ENCODE data around the gene TMEM120B.
"Not testable (repeated sequence)": the region's sequence is repeated elsewhere in the genome, so short reads cannot be mapped to it uniquely, and the experiment has no call there.

TMEM120B gene

DNA sequence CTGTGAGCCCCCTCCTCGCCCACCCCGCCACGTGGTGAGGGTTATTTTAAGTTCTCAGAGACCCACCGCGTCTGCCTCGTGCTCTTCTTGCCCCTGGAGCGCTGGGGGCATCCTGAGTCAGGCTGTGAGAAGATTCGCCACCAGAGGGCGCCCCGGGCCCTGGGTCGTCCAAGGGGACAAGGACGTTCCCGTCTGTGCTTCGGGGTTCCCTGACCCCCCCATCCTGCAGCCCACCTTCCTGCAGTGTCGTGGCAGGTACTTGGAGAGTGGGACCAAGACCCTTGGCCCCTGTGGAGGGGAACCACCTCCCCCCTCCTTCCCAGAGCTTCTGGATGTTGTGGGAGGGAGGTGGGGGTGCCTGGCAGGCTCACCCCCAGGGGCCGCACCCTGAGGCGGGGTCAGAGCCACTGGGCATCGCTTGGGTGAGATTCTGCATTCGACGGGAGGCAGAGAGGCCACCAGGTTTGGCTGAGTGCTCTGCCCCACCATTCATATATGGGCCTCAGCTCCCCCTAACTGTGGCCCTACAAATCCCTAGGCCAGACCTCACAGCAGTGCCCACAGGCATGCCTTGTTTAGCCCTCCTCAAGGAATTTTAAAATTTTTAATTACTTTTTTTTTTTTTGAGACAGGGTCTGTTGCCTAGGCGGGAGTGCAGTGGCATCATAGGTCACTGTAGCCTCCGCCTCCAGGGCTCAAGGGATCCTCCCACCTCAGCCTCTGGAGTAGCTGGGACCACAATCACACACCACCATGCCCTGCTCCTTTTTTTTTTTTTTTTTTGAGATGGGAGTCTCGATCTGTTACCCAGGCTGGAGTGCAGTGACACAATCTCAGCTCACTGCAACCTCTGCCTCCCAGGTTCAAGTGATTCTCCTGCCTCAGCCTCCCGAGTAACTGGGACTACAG is 63.9 kb downstream of the TMEM120B start:
- DNase-seq: peak; percentile 80

DNA sequence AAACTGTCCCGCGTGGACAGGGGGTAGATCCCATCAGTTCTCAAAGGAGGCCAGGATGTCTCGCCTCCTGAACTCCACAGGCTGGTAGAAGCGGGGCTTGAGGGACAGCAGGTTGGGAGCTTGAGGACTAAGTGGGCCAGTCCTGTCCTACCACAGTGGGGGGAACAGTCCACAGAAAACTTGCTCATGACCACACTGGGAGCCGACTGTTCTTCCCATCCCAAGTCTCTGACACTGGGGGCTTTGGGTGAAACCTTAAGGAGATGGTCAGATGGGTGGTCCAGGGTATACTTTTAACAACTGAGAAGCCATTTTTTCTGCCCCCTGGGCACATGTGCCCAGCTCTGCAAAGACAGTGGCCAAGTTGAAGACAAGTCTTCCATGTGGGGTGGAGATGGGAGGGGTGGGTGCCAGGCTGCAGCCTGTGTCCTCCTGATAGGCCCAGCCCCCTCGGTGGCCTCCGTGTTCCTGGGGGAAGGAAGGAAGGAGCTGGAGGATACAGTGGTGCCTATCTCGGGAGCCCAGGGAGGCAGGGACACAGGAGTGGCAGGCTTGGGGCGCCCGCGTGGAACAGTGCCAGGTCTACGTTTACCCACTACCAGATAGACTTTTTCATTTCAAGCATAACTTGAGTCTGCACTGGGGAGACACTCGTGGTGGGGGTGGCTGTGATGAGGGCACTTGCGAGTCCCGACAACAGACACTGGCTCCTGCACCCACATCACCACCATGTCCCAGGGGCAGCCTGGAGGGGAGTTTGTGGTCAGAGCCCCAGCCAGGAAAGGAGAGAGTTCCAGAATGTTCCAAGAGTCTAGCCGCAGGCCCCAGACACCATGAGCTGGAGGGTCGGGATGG is 66.2 kb downstream of the TMEM120B start:
- DNase-seq: no peak

DNA sequence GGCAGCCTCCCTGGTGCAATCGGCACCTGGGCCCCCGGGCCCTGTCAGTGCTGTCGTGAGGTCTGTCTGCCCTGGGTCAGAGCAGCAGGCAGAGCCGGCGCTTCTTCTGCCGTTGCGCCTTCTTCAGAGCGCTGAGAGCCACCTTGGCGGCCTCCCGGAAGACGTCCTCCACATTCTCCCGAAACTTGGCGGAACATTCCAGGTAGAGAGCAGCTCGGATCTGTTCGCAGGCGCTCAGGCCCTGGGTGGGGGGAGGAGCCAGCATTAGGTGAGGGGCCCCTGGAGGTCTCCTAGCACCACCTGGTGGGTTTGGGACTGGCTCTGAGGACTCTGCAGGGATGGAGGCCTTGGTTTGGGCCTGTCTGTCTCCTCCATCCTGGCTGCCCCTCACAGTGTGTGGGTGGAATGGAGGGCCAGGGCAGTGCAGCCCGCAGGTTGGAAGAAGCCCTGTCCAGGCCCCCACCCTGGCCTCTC is 66.9 kb downstream of the TMEM120B start:
- DNase-seq: no peak

DNA sequence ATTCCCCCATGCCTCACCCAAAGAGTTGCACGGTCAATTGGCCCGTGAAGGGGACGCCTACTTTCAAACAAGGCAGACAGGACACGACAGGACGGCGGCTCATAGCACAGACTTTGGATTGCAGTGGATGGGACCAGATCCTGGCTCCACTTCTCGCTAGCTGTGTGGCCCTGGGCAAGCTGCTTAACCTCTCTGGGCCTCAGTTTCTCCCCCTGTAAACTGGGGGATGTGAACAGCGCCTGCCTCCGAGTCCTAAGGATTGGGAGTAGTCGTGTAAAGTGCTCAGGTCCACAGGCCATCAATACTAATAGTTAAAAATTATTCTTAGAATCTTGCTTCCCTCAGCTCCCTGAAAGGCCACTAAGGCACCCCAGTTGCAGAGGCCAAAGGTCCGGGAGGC is 67.9 kb downstream of the TMEM120B start:
- no peak for DNase-seq

DNA sequence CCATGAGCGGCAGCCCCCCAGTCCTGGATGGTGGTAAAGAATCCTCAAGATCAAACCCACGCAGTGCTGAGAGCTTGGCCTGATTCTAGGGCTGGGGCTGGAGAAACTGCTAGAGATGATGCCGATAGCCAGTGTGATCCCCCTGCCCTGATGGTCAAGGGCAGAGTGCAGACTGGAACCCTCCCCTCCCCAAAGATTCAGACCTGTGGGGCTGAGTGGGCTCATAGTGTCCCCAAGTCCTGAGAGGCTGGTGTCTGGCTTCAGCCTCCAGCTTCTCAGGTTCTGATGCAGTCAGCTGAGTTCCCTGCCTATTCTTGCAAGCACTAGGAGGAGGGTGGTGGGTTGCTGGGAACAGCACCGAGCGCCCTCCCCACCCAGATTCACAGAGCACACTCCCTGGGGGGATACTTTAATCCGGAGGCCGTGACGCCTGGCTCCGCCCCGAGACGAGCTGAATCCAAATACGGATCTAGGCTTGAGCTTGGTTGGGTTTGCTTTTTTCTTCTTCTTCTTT is 69.0 kb downstream of the TMEM120B start:
- DNase-seq: no peak

DNA sequence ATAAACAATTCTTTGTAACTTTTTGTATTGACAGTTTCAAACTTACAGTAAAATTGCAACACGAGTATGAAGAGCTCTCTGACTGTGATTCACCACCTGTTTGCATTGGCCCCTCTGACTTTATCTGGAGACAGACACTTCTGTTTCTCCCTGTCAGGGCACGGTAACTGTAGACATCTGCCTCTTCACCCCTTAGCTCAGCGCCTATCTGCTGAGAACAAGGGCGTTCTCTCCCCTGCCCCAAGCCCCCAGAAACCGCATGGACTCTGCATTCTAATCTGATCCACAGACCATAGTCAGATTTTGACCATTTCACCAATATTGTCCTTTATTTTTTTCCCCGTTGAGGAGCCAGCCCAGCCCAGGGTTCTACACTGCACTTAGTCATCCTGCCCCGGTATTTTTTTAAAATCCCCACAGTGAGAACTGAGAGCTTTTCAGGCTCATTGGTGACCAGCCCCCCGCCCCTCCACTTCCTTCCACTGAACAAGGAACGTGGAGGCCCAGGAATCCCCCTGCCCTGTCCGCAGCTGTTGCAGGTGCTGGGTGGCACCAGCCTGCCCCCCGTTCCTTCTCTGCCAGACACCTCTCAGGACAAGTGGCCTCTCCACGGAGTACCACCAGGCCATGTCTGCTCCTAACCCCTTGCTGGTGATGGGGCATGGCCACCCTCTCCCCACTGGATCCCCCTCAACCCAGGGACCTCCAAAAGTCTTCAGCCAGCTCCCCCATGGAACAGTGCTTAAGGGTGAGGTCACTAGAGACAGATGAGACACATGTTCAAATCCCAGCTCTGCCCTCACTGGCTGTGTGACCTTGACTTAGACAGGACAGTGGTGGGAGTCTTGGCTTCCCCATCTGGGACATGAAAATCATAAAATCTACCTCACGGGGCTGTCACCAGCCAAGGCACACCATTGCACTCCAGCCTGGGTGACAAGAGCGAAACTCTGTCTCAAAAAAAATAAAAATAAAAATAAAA is 69.7 kb downstream of the TMEM120B start:
- peak; percentile 76 for DNase-seq

DNA sequence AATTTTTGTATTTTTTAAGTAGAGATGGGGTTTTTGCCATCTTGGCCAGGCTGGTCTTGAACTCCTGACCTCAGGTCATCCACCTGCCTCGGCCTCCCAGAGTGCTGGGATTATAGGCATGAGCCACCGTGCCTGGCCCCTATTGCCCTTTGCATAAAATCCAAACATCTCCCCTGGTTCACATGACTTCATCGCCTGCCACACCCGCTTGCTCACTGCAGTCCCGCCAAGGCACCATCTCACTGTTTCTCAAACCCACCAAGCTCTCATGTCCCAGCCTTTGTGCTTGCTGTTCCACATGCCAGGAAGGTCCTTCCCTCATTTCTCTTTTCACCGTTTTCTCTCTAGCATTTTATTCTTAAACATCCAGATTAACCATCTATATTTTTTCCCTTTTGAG is 71.2 kb downstream of the TMEM120B start:
- no peak for DNase-seq

DNA sequence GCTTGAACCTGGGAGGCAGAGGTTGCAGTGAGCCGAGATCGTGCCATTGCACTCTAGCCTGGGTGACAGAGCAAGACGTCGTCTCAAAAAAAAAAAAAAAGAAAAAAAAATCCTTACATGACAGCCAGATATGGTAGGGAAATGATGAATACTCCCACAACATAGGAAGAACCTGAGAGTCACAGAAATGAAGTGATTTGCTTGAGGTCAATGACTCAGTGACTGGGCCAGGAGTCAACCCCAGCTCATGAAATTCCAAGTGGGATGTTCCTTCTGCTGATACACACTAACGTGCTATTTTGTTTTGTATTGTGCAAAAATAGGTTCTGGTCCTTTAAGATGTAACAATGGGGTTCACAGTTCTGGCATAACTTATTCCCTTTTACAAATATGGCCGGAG is 71.9 kb downstream of the TMEM120B start:
- no peak for DNase-seq

DNA sequence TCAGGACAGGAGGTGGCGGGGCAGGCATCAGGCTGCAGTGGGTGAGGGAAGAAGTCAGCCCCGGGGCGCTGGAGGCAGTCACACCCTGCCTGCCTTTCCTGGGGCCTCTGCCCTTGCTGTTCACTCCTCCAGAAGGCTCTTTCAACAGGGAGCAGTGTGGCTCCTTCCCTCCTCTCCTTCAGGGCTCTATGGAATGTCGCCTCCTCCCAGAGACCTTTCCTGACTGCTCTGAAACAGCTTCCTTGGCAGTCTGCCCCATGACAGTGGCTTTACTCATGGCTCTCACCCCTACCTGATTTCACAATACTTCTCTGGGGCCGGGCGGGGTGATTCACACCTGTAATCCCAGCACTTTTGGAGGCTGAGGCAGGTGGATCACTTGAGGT is 73.9 kb downstream of the TMEM120B start:
- DNase-seq: no peak

DNA sequence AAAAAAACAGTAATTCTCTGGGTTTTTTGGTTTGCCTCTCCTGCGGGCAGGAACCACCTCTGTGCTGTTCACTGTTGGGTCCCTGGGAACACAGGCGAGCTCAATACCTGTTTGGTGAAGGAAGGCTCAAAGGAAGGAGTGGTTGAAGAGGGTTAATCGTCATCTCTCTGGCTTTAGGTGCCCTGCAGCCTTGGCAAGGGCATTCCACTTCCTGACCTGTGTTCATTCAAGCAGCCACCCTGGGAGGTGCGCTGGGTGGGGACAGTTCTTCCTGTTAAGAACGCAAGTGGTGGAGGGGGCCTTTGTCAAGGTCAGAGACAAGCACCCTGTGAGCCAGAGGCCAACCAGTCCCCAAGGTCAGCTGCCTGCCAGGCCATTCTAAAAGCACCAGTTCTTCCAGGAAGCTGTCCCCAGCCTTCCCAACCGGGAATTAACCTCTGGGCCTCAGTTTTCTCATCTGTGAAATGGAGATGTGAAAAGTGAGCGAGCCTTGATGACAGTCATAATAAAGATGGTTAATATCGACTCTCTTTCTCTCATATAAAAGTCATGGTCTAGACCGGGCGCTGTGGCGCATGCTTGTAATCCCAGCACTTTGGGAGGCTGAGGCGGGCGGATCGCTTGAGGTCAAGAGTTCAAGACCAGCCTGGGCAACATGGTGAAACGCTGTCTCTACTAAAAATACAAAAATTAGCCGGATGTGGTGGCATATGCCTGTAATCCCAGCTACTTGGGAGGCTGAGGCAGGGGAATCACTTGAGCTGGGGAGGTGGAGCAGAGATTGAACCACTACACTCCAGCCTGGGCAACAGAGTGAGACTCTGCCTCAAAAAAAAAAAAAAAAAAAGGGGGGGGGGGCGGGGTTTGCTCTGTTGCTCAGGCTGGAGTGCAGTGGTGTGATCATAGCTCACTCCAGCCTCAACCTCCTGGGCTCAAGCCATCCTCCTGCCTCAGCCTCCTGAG is 74.8 kb downstream of the TMEM120B start:
- peak; percentile 68 for DNase-seq

DNA sequence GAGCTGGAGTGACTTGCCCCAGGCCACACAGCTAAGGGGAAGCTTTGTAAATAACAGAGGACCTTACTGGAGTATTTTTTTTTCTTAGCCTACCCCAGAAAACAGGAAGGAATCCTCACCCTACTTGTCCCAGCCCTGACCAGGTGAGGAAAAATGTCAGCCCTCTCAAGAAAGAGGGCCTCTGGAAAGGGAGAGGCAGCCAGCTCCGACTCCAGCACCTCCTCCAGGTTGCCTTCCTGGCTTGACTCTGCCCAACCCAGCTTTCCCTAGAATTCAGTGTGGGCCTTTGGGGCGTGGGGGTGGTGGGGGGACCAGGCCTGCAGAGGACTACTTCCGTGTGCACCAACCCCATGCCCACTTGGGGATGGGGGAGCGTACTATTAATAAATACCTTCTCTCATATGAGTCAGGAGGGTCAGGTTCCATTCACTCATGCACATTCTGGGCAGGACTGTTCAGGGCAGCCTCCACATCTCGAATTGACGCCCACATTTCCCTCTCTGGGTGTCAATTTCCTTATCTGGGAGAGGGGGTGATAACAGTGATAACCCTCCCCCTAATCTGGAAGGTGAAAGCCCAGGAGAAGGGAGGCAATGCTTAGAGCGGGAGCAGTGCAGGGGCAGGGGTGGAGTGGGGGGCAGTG is 75.7 kb downstream of the TMEM120B start:
- DNase-seq: no peak

DNA sequence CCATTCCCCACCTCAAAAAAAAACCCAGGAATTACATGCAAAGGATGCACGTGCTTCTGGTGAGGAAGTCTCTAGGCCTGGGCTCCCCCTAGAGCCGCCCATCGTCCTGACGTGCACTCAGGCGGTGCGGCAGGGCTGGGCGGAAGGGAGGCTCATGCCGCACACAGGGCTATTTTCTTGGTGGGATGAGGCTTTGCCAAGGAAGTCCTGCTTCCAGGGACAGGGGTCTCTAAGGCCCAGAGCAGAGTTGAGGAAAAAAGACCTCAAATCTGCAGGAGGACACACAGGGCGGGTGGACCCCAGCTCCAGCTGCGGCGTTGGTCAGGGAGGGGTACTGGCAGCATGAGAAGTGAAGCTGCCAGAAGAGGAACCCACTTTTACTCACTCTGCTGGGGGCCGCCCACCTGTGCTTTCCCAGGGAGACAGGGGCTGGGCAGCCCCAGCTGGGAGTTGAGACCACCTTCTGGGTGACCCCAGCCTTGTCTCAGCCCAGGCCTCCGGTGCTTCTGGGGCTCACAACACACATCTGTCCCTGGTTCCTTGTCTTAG is 76.8 kb downstream of the TMEM120B start:
- DNase-seq: no peak

DNA sequence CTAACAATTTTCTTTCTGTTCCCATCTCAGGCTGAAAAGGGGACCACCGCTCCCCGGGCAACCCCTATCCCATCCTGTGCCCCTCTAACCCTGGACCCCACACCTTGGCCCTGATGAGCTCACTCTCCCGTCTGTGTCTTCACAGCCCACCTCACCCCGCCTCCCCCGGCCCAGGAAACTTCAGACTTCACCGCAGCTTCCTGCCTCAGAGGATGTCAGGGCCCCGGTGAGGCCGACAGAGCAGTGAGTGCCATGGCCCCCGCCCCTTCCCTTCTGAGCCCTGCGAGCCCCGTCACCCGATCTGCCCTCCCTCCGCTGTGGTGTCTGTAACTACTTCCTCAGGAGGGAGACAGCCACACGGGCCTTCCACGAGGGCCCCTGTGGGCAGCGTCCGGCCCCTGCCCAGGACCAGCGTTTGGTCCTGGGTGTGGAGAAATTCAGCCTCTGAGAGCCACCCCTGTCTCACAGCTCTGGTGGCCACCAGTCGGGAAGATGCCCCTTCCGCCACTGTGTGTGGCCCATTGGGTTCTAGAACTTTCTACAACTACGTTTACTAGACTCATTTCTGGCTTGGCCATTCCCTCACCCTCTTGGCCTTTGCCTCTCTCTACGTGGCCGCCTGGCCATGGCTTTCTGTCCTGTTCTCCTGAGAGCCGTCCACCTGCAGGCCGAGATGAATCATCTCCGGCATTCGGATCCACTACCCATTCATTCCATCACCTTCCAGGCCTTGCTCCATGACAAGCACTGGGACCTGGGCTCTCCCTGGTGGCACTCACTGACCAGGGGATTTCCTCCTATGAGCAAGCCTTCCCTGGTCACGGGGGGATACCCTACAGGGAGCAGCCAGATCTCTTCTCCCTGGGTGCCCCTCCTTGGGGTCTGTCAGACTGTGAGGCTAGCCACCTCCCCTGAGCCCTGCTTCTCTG is 77.5 kb downstream of the TMEM120B start:
- DNase-seq: peak; percentile 94

DNA sequence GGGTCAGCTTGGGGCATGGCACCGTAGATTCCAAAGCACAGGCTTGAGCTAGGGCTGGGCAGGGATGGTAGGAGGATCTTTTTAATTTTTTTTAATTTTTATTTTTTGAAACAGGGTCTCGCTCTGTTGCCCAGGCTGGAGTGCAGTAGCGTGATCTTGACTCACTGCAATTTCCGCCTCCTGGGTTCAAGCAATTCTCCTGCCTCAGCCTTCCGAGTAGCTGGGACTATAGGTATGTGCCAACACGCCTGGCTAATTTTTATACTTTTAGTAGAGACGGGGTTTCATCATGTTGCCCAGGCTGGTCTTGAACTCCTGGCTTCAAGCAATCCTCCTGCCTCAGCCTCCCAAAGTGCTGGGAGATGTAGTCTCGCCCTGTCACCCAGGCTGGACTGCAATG is 78.2 kb downstream of the TMEM120B start:
- not testable (repeated sequence) for DNase-seq

DNA sequence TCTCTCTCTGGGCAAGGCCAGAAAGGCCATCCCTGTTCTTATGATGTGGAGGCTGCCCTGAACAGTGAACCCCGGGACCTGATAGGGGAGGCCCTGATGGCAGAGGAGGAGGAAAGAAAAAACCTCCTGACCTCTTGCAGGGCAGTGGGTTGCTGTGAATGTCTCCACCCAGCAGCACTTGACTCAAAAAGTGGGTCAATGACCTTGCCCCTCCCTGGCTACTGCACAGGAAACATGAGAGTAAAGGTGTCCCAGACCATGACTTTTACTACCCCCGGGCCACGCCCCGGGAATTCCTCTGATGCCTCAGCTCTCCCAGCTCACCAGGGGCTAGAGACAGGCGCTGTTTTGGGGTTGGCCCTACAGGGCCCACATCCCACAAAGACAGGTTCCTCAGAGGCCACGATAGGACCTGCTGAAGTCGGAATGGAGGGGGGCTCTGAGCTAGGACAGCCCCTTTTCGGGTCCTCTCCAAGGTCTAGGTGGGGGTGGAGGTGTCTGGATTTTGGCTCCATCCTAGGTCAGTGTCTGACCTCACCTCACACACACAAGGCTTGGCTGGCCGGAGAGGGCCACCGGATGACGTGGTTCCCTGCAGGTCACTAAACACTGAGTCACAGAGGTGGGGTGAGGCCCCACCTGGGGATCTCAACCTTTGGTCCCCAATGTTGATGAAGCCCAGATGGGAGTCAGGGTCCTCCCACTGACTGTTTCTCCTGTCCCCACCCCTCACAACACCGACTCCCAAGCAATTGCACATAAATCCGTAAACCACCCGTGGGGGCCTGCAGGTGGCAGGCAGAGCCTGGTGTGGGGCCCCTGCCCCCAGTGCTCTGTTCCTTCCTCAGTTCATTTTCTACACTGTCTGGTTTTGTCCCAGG is 79.4 kb downstream of the TMEM120B start:
- DNase-seq: no peak

DNA sequence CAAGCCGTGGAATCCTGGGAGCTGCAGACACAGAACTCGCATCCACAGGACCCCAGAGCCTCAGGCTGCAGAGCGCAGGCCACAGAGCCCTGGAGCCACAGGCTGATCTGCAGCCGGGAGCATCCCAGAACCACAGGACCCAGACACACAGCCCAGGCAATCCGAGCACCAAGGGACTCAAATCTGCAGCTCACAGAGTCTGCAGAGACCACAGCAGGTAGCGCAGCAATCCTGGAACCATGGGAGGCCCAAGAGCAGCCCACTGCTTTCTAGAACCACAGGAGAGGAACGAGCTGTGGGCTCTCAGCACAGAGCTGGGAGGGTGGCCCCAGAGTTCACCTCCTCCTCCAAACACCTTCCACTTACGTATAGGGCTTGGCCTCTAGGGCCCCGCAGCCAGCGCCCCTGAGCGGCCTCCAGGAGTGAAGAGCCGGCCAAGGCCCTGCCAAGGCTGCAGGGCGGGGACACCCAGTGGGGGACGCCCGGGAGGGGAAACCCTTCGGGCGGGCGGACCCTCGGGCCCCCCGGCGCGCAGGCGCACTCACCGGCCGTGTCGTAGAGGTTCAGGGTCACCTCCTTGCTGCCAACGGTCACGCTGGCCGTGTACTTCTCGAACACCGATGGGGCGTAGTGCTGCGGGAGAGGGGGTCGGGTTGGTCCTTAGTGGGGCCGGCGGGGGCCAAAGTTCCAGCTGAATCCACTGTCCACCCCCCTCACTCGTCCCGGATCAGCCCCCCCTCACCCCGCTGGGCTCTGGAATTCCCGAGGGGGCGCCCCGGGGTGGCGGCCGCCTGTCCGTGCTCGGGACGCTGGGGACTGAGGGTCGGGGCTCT is 80.3 kb downstream of the TMEM120B start:
- DNase-seq: no peak

DNA sequence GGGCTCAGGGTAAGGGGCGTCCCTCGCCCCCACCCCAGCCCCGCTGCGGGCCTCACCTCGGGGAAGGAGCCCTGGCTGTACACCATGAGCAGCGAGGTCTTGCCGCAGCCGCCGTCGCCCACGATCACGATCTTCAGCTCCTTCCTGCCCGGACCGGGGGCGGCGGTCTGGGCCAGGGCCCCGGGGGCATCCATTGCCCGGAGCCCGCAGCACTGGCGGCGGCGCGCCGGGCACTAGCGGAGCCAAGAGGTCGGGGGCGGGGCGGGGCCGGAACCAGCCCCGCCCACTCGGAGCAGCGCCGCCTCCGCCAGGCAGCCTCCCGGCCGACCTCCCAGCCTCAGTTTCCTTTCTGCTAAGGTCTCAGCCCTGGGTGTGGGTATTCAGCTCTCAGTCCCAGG is 80.9 kb downstream of the TMEM120B start, which contains the start of gene RHOF:
RHOF (minus strand) TSS at position 249 of the 398 bp plus-strand sequence; CDS start at position 194, 55 bp downstream.
- no peak for DNase-seq

Data from CD4-positive, alpha-beta T cell treated with Interleukin-4 for 4 hours (primary cell).